RWPE2 (cell line): Measurements from ENCODE around the gene TRIO.
A peak's percentile ranks its signal among the peaks of the same experiment; 100 is the strongest.

ENCODE experiments used
- ATAC-seq: fragments of 200-7000 bp; cut with Tn5 transposase; 3 replicates; pipeline ENCODE4 v1.9.1; 2021; ENCODE audit warnings: low read depth
- DNase-seq: peaks from one replicate; pipeline ENCODE4 v3.0.0-alpha.2; 2020; ENCODE audit warnings: low spot score
- H3K27ac ChIP-seq: fragments of 450-650 bp; 2 replicates; pipeline ENCODE4 v1.5.1; 2017; ENCODE audit warnings: mild to moderate bottlenecking; ENCODE audit not compliant: poor library complexity, severe bottlenecking
- H3K27me3 ChIP-seq: fragments of 250-450 bp; sonication (Bioruptor Pico); 2 replicates; pipeline ENCODE4 v1.5.1; 2021; ENCODE audit warnings: mild to moderate bottlenecking, moderate library complexity; ENCODE audit not compliant: insufficient read depth, poor library complexity, severe bottlenecking
- H3K36me3 ChIP-seq: fragments of 250-450 bp; sonication (Bioruptor Pico); 2 replicates; pipeline ENCODE4 v1.5.1; 2020; ENCODE audit warnings: low read depth, mild to moderate bottlenecking, moderate library complexity
- H3K4me1 ChIP-seq: fragments of 250-450 bp; sonication (Bioruptor Pico); 2 replicates; pipeline ENCODE4 v1.5.1; 2021; ENCODE audit warnings: mild to moderate bottlenecking, moderate library complexity; ENCODE audit not compliant: insufficient read depth, poor library complexity, severe bottlenecking
- H3K4me3 ChIP-seq: fragments of 250-450 bp; sonication (Bioruptor Pico); 2 replicates; pipeline ENCODE4 v1.5.1; 2021; ENCODE audit warnings: mild to moderate bottlenecking, moderate library complexity; ENCODE audit not compliant: severe bottlenecking
- H3K9me3 ChIP-seq: fragments of 250-450 bp; sonication (Bioruptor Pico); 2 replicates; pipeline ENCODE4 v1.5.1; 2021; ENCODE audit warnings: mild to moderate bottlenecking, moderate library complexity; ENCODE audit not compliant: severe bottlenecking
- TF ChIP-seq, protein P1 (sequence below): fragments of 450-650 bp; IDR thresholded peaks from one replicate; pipeline ENCODE4 v1.5.1; 2017; ENCODE audit warnings: mild to moderate bottlenecking, moderate library complexity; ENCODE audit not compliant: poor library complexity, severe bottlenecking

Gene TRIO

DNA sequence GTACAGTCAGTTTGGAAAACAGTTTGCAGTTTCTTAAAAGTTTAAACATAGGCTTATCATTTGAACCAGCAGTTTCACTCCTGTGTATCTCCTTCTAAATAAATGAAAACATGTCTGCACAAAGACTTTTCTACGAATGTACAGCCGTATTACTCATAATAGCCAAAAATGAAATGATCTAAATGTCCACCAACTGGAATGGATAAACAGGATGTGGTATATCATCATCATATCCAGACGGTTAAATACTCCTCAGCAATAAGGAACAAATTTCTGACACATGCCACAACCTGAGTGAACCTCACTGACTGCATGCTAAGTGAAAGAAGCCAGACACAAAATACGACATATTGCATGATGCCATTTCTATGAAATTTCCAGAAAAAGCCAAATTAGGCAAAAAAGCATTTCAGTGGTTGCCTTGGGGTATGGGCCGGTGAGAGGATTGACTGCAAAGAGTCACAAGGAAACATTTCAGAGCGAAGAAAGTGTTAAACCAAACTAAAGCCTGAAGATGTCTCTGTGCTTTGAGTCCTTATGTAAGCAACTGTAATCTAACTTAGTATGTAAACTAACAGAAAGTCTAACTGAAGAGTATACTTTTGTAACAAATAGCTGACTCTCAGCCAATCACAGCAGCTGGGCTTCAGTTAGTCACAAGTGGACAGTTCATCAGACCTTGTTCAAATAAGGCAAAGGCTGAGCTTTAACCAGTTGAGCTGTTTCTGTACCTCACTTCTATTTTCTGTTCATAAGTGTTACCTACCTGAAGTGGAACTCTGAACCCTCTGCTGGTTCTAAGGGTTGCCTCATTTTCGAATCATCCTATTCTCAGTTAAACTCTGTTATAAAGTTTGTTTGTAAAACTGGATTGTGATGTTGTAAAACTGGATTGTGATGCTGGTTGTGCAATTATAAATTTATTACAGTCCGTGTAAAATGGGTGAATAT is 65.2 kb downstream of the TRIO start:
- TF ChIP-seq, protein P1, sequence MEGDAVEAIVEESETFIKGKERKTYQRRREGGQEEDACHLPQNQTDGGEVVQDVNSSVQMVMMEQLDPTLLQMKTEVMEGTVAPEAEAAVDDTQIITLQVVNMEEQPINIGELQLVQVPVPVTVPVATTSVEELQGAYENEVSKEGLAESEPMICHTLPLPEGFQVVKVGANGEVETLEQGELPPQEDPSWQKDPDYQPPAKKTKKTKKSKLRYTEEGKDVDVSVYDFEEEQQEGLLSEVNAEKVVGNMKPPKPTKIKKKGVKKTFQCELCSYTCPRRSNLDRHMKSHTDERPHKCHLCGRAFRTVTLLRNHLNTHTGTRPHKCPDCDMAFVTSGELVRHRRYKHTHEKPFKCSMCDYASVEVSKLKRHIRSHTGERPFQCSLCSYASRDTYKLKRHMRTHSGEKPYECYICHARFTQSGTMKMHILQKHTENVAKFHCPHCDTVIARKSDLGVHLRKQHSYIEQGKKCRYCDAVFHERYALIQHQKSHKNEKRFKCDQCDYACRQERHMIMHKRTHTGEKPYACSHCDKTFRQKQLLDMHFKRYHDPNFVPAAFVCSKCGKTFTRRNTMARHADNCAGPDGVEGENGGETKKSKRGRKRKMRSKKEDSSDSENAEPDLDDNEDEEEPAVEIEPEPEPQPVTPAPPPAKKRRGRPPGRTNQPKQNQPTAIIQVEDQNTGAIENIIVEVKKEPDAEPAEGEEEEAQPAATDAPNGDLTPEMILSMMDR = no peak
- DNase-seq (no peak), ATAC-seq (peak; percentile 71)
- H3K9me3 ChIP-seq = no peaks in the 10 kb centered on the region
- H3K27ac ChIP-seq = peak overlapping the region; percentile 99
- H3K27me3 ChIP-seq = no peaks in the 10 kb centered on the region
- H3K4me1 ChIP-seq = peaks cover 85% of the 10 kb centered on the region
- H3K36me3 ChIP-seq = no peaks in the 10 kb centered on the region; the same call in 1 of the 2 replicates
- H3K4me3 ChIP-seq = no peak overlapping the region

DNA sequence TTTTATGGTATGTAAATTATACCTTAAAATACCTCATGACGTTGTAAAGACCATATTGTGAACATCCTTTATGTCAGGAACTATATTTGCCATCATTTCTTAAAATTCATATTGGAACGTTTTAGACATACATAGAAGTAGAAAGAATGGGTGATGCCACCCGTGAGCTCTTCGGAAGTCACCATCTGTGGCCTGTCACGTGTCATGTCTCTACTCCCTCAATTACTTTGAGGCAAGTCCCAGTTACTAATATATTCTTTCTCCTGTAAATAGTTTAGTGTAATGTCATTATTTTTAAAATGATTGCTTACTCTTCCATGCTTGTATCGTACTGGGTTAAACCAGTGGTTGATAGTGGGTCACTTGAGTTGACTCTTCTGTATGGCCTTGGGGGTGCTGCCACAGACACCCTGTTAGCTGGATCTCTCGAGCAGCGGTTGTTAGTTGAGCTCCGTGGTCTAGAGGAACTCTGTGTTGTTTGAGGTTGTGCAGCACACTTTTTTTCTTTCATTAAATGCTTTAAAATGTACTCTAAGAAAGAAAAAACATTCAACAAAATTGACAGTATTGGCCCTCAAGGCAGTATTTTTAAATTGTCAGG is 66.2 kb downstream of the TRIO start:
- H3K36me3 ChIP-seq = no peaks in the 10 kb centered on the region; the same call in 1 of the 2 replicates
- TF ChIP-seq, protein P1 = no peak
- H3K4me3 ChIP-seq = no peak overlapping the region
- peak overlapping the region; percentile 99 for H3K27ac ChIP-seq
- H3K4me1 ChIP-seq = peaks cover 78% of the 10 kb centered on the region
- no peak for DNase-seq
- no peak for ATAC-seq
- H3K9me3 ChIP-seq = no peaks in the 10 kb centered on the region
- no peaks in the 10 kb centered on the region for H3K27me3 ChIP-seq

DNA sequence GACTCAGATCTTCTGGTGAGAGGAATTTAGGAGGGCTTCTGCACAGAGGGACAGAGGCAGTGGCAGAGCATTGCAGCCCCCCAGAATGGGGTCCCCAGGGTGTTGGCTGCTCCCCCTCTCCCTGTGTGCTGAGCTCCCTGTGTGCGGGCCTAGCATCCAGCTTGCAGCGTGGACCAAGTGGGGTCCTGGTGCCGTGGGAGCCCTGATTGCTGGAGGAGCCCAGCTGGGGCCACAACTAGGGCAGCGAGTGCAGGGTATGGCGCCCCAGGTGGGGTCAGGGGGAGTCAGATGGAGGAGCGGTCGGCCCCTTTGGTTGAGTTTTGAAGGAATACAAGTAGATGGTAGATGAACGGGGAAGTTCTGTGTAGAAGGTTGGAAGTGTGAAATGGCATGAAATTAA is 66.7 kb downstream of the TRIO start:
- ATAC-seq (no peak), DNase-seq (no peak)
- Histone ChIP-seq H3K27me3 (no peaks in the 10 kb centered on the region), H3K36me3 (peaks cover 4% of the 10 kb centered on the region; the same call in 1 of the 2 replicates), H3K4me3 (no peak overlapping the region), H3K9me3 (no peaks in the 10 kb centered on the region), H3K4me1 (peaks cover 77% of the 10 kb centered on the region), H3K27ac (peak overlapping the region; percentile 99)
- TF ChIP-seq, protein P1 = no peak

DNA sequence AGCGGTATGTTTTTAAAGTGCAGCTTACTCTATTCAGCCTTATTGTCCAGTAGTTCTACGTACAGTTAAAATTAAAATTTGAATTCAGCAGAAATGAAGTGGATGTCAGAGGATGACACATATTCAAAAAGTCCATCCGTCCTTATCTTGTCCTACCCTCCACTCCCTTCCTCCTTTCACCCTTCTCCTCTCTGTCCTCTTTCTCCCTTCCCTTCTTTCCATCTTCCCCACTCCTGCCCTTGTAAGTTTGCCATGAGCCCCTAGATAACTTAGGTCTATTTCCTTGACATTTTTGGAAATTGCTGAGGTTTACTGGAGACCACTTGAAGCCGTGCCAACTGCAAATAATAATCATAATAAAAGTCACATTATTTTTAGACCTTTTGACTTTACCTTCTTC is 67.6 kb downstream of the TRIO start:
- Histone ChIP-seq H3K4me1 (peaks cover 77% of the 10 kb centered on the region), H3K27me3 (no peaks in the 10 kb centered on the region), H3K27ac (peak overlapping the region; percentile 99), H3K9me3 (no peaks in the 10 kb centered on the region), H3K4me3 (no peak overlapping the region), H3K36me3 (peaks cover 4% of the 10 kb centered on the region; the same call in 1 of the 2 replicates)
- ATAC-seq = no peak
- TF ChIP-seq, protein P1 = no peak
- no peak for DNase-seq
